ENCODE results near the gene ANAPC1.

The ANAPC1 gene

GRCh38 chr2:111932841-111933291, 48.9 kb upstream of the ANAPC1 start (continued):
- TF ChIP-seq, protein P1, sequence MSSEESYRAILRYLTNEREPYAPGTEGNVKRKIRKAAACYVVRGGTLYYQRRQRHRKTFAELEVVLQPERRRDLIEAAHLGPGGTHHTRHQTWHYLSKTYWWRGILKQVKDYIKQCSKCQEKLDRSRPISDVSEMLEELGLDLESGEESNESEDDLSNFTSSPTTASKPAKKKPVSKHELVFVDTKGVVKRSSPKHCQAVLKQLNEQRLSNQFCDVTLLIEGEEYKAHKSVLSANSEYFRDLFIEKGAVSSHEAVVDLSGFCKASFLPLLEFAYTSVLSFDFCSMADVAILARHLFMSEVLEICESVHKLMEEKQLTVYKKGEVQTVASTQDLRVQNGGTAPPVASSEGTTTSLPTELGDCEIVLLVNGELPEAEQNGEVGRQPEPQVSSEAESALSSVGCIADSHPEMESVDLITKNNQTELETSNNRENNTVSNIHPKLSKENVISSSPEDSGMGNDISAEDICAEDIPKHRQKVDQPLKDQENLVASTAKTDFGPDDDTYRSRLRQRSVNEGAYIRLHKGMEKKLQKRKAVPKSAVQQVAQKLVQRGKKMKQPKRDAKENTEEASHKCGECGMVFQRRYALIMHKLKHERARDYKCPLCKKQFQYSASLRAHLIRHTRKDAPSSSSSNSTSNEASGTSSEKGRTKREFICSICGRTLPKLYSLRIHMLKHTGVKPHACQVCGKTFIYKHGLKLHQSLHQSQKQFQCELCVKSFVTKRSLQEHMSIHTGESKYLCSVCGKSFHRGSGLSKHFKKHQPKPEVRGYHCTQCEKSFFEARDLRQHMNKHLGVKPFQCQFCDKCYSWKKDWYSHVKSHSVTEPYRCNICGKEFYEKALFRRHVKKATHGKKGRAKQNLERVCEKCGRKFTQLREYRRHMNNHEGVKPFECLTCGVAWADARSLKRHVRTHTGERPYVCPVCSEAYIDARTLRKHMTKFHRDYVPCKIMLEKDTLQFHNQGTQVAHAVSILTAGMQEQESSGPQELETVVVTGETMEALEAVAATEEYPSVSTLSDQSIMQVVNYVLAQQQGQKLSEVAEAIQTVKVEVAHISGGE (tag by site-specific recombination; conservative IDR thresholded peaks at IDR 0.05; ENCODE audit: low read depth) = no peak
- TF ChIP-seq ZSCAN18 (tag by site-specific recombination; IDR thresholded peaks at IDR 0.05) (no peak), ZNF140 (tag by site-specific recombination; IDR thresholded peaks at IDR 0.05) (no peak), OSR2 (tag by site-specific recombination; IDR thresholded peaks at IDR 0.05) (no peak), ZNF837 (tag by site-specific recombination; IDR thresholded peaks at IDR 0.05) (no peak), ZNF302 (tag by site-specific recombination; IDR thresholded peaks at IDR 0.05; ENCODE audit: low read depth) (no peak)

DNA sequence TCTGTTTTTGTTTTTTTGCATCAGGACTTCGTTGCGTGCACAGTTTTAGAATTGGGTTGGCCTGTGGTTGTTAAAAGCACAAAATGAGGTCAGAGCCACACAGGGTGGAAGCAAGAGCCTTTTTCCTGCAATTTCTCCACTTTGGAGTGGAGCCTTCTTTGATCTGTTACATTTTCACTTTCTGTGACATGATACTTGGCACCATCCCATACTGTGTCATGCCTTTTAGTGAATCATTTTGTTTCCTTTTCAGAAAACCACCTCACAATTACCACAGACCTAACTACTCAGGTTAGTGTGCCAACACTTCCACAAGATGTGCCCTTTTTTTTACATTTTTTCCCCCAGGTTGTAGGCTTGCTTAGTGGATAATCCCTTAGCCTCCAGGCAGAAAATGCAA, 46.9 kb upstream of the ANAPC1 start:
- TF ChIP-seq ZNF157 (tag by site-specific recombination; IDR thresholded peaks at IDR 0.05) (no peak), ZBTB48 (tag by site-specific recombination; IDR thresholded peaks at IDR 0.05) (no peak), SCRT2 (tag by site-specific recombination; IDR thresholded peaks at IDR 0.05) (no peak), ZNF146 (tag by site-specific recombination; IDR thresholded peaks at IDR 0.05) (no peak), ZNF549 (tag by site-specific recombination; IDR thresholded peaks at IDR 0.05) (no peak), BCL11B (tag by site-specific recombination; IDR thresholded peaks at IDR 0.05; ENCODE audit: low read depth) (no peak)
- TF ChIP-seq, protein P1 (tag by site-specific recombination; conservative IDR thresholded peaks at IDR 0.05; ENCODE audit: low read depth) = no peak
- Histone ChIP-seq H3K9me3 (ENCODE audit: control insufficient read depth, insufficient read depth, low read depth, low read length) (no peaks in the 10 kb centered on the region), H3K4me1 (ENCODE audit: control insufficient read depth, insufficient read depth, low read length) (no peaks in the 10 kb centered on the region), H3K4me3 (ENCODE audit: low read depth, low read length) (no peak overlapping the region), H3K36me3 (ENCODE audit: control insufficient read depth in 2 of 2, insufficient read depth in 1 of 2, low read length in 2 of 2) (peaks cover 0 to 29% of the 10 kb centered on the region in 2 experiments), H3K27ac (ENCODE audit: extremely low read depth, low read depth, low read length) (no peak overlapping the region)
- ChIA-PET CTCF (no interaction called here), POLR2A (no interaction called here)

GRCh38 chr2:111930409-111930808, 46.4 kb upstream of the ANAPC1 start:
- Histone ChIP-seq H3K36me3 (ENCODE audit: control insufficient read depth in 2 of 2, insufficient read depth in 1 of 2, low read length in 2 of 2) (peaks cover 0 to 29% of the 10 kb centered on the region in 2 experiments), H3K4me3 (ENCODE audit: low read depth, low read length) (no peak overlapping the region), H3K9me3 (ENCODE audit: control insufficient read depth, insufficient read depth, low read depth, low read length) (no peaks in the 10 kb centered on the region), H3K4me1 (ENCODE audit: control insufficient read depth, insufficient read depth, low read length) (no peaks in the 10 kb centered on the region), H3K27ac (ENCODE audit: extremely low read depth, low read depth, low read length) (no peak overlapping the region)
- ChIA-PET CTCF (no interaction called here), POLR2A (no interaction called here)
- TF ChIP-seq ZNF707 (tag by site-specific recombination; IDR thresholded peaks at IDR 0.05) (no peak), ZNF18 (tag by site-specific recombination; IDR thresholded peaks at IDR 0.05) (no peak), INSM2 (tag by site-specific recombination; IDR thresholded peaks at IDR 0.05) (no peak), SALL2 (tag by site-specific recombination; IDR thresholded peaks at IDR 0.05; ENCODE audit: borderline replicate concordance) (no peak)

Data from HEK293 (cell line).